ENCODE measurements around the gene ATF4. TPM values are rescaled to one million over a fixed set of nuclear protein-coding genes. Genes with fewer than 3 reads are reported as not detected.

ATF4 gene
- total RNA-seq, 2 experiments from 2014 or later: 589 to 609 TPM

GRCh38 chr22:39491696-39492095, 28.7 kb upstream of the ATF4 start:
- Mint-ChIP-seq H3K4me3 (no peak overlapping the region), H3K27me3 (ENCODE audit: low read depth) (no peaks in the 10 kb centered on the region), H3K36me3 (ENCODE audit: low read depth) (no peaks in the 10 kb centered on the region), H3K4me1 (ENCODE audit: low read depth) (peaks cover 8% of the 10 kb centered on the region), H3K27ac (no peak overlapping the region), H3K9me3 (no peaks in the 10 kb centered on the region)
- DNase-seq: no peak
- intact Hi-C loops (cut with micrococcal nuclease): loop anchor here (5.0 kb wide), 1 partner anchor 79 kb away; no protein-coding TSS in a partner anchor
- CTCF ChIA-PET: interaction anchor here (1.1 to 10.8 kb wide), 3 partner anchors 36 to 216 kb away, joined by 3 to 208 read pairs (median 5); partner anchors contain the start of genes RPS19BP1 and TAB1

- H3K4me3 Mint-ChIP-seq: no peak overlapping the region
- H3K9me3 Mint-ChIP-seq: no peaks in the 10 kb centered on the region
- H3K36me3 Mint-ChIP-seq (ENCODE audit: low read depth): no peaks in the 10 kb centered on the region
- H3K4me1 Mint-ChIP-seq (ENCODE audit: low read depth): peaks cover 8% of the 10 kb centered on the region
- CTCF ChIA-PET: interaction anchor here (0.7 to 10.8 kb wide), 5 partner anchors 8 to 216 kb away, joined by 3 to 208 read pairs (median 5); partner anchors contain the start of gene RPS19BP1
- H3K27ac Mint-ChIP-seq: no peak overlapping the region
- no peaks in the 10 kb centered on the region for H3K27me3 Mint-ChIP-seq (ENCODE audit: low read depth)
- intact Hi-C loops (cut with micrococcal nuclease): loop anchor here (5.0 kb wide), 1 partner anchor 80 kb away; no protein-coding TSS in a partner anchor
- DNase-seq: no peak
Measured at GRCh38 chr22:39492186-39492585, 28.2 kb upstream of the ATF4 start.

GRCh38 chr22:39493759-39494158, 26.6 kb upstream of the ATF4 start:
- H3K36me3 Mint-ChIP-seq (ENCODE audit: low read depth): no peaks in the 10 kb centered on the region
- CTCF ChIA-PET: interaction anchor here (0.7 to 10.8 kb wide), 14 partner anchors 8 to 162 kb away, joined by 3 to 208 read pairs (median 4); partner anchors contain the start of genes MIEF1, RPS19BP1 and TAB1

GRCh38 chr22:39494471-39495120, 25.8 kb upstream of the ATF4 start:
- DNase-seq: no peak
- H3K4me1 Mint-ChIP-seq (ENCODE audit: low read depth): peaks cover 8% of the 10 kb centered on the region
- no peaks in the 10 kb centered on the region for H3K27me3 Mint-ChIP-seq (ENCODE audit: low read depth)
- no peaks in the 10 kb centered on the region for H3K36me3 Mint-ChIP-seq (ENCODE audit: low read depth)
- H3K27ac Mint-ChIP-seq: no peak overlapping the region
- CTCF ChIA-PET: interaction anchor here (0.7 to 10.8 kb wide), 10 partner anchors 11 to 163 kb away, joined by 3 to 208 read pairs (median 5); partner anchors contain the start of genes RPS19BP1 and TAB1
- intact Hi-C loops (cut with micrococcal nuclease): loop anchor here (1.0 to 5.0 kb wide), 2 partner anchors 35 to 82 kb away; no protein-coding TSS in a partner anchor
- H3K4me3 Mint-ChIP-seq: no peak overlapping the region
- no peaks in the 10 kb centered on the region for H3K9me3 Mint-ChIP-seq

More at GRCh38 chr22:39493759-39494158, 26.6 kb upstream of the ATF4 start:
- Mint-ChIP-seq H3K4me3 (no peak overlapping the region), H3K27me3 (ENCODE audit: low read depth) (no peaks in the 10 kb centered on the region), H3K9me3 (no peaks in the 10 kb centered on the region), H3K27ac (no peak overlapping the region), H3K4me1 (ENCODE audit: low read depth) (peaks cover 8% of the 10 kb centered on the region)
- intact Hi-C loops (cut with micrococcal nuclease): loop anchor here (5.0 kb wide), 1 partner anchor 81 kb away; no protein-coding TSS in a partner anchor
- DNase-seq: no peak

- H3K27ac Mint-ChIP-seq: no peak overlapping the region
- DNase-seq: peak; percentile 74
- no peak overlapping the region for H3K4me3 Mint-ChIP-seq
- no peaks in the 10 kb centered on the region for H3K27me3 Mint-ChIP-seq (ENCODE audit: low read depth)
- H3K9me3 Mint-ChIP-seq: no peaks in the 10 kb centered on the region
- H3K4me1 Mint-ChIP-seq (ENCODE audit: low read depth): peaks cover 3% of the 10 kb centered on the region
- intact Hi-C loops (cut with micrococcal nuclease): no loop called here
- H3K36me3 Mint-ChIP-seq (ENCODE audit: low read depth): no peaks in the 10 kb centered on the region
- CTCF ChIA-PET: interaction anchor here (0.6 to 10.8 kb wide), 17 partner anchors 13 to 866 kb away, joined by 3 to 208 read pairs (median 4); partner anchors contain the start of gene RPS19BP1
Measured at GRCh38 chr22:39496131-39496838, 24.1 kb upstream of the ATF4 start.

GRCh38 chr22:39497429-39497828, 22.9 kb upstream of the ATF4 start:
- Mint-ChIP-seq H3K27ac (no peak overlapping the region), H3K4me1 (ENCODE audit: low read depth) (peaks cover 6% of the 10 kb centered on the region), H3K27me3 (ENCODE audit: low read depth) (no peaks in the 10 kb centered on the region), H3K4me3 (no peak overlapping the region), H3K9me3 (no peaks in the 10 kb centered on the region), H3K36me3 (ENCODE audit: low read depth) (peaks cover 2% of the 10 kb centered on the region)
- intact Hi-C loops (cut with micrococcal nuclease): no loop called here
- CTCF ChIA-PET: interaction anchor here (1.3 to 10.8 kb wide), 4 partner anchors 15 to 38 kb away, joined by 6 to 208 read pairs (median 27); partner anchors contain the start of gene RPS19BP1
- DNase-seq: no peak

GRCh38 chr22:39498368-39498767, 22.0 kb upstream of the ATF4 start:
- DNase-seq: no peak
- intact Hi-C loops (cut with micrococcal nuclease): no loop called here
- peaks cover 5% of the 10 kb centered on the region for H3K36me3 Mint-ChIP-seq (ENCODE audit: low read depth)
- no peak overlapping the region for H3K27ac Mint-ChIP-seq
- no peaks in the 10 kb centered on the region for H3K9me3 Mint-ChIP-seq
- peaks cover 7% of the 10 kb centered on the region for H3K4me1 Mint-ChIP-seq (ENCODE audit: low read depth)
- H3K4me3 Mint-ChIP-seq: no peak overlapping the region
- CTCF ChIA-PET: interaction anchor here (1.3 to 10.8 kb wide), 4 partner anchors 18 to 37 kb away, joined by 5 to 208 read pairs (median 25); partner anchors contain the start of genes ATF4 and RPS19BP1
- no peaks in the 10 kb centered on the region for H3K27me3 Mint-ChIP-seq (ENCODE audit: low read depth)

GRCh38 chr22:39498802-39499201, 21.6 kb upstream of the ATF4 start:
- CTCF ChIA-PET: interaction anchor here (0.6 to 10.8 kb wide), 3 partner anchors 21 to 320 kb away, joined by 3 to 208 read pairs (median 5); partner anchors contain the start of genes ATF4 and RPS19BP1
- Mint-ChIP-seq H3K4me1 (ENCODE audit: low read depth) (peaks cover 12% of the 10 kb centered on the region), H3K36me3 (ENCODE audit: low read depth) (peaks cover 9% of the 10 kb centered on the region), H3K27me3 (ENCODE audit: low read depth) (no peaks in the 10 kb centered on the region), H3K27ac (no peak overlapping the region), H3K9me3 (no peaks in the 10 kb centered on the region), H3K4me3 (no peak overlapping the region)
- intact Hi-C loops (cut with micrococcal nuclease): no loop called here
- no peak for DNase-seq

GRCh38 chr22:39500101-39500500, 20.3 kb upstream of the ATF4 start:
- intact Hi-C loops (cut with micrococcal nuclease): loop anchor here (10.0 kb wide), 1 partner anchor 805 kb away; no protein-coding TSS in a partner anchor
- Mint-ChIP-seq H3K36me3 (ENCODE audit: low read depth) (peaks cover 18% of the 10 kb centered on the region), H3K27ac (no peak overlapping the region), H3K9me3 (no peaks in the 10 kb centered on the region), H3K4me3 (no peak overlapping the region), H3K27me3 (ENCODE audit: low read depth) (no peaks in the 10 kb centered on the region), H3K4me1 (ENCODE audit: low read depth) (peaks cover 20% of the 10 kb centered on the region)
- CTCF ChIA-PET: interaction anchor here (1.3 to 1.5 kb wide), 2 partner anchors 34 to 100 kb away, joined by 3 to 4 read pairs; partner anchors contain the start of gene TAB1
- DNase-seq: no peak

GRCh38 chr22:39501644-39502108, 18.7 kb upstream of the ATF4 start:
- no peak for DNase-seq
- Mint-ChIP-seq H3K4me3 (peak overlapping the region; percentile 96), H3K4me1 (ENCODE audit: low read depth) (peaks cover 29% of the 10 kb centered on the region), H3K27me3 (ENCODE audit: low read depth) (no peaks in the 10 kb centered on the region), H3K27ac (peak overlapping the region; percentile 19), H3K9me3 (no peaks in the 10 kb centered on the region), H3K36me3 (ENCODE audit: low read depth) (peaks cover 32% of the 10 kb centered on the region)
- CTCF ChIA-PET: interaction anchor here (0.9 to 2.5 kb wide), 6 partner anchors 8 to 32 kb away, joined by 3 to 11 read pairs (median 4); no protein-coding TSS in a partner anchor
- intact Hi-C loops (cut with micrococcal nuclease): loop anchor here (1.0 to 10.0 kb wide), 4 partner anchors 19 to 807 kb away; partner anchors contain the start of genes ATF4 and TAB1

GRCh38 chr22:39502109-39502788, 18.1 kb upstream of the ATF4 start, which contains the start of gene MIEF1:
MIEF1 (plus strand) TSS chr22:39502290; CDS start chr22:39511295, 9,005 bp downstream.
- CTCF ChIA-PET: interaction anchor here (0.9 to 2.5 kb wide), 5 partner anchors 9 to 28 kb away, joined by 3 to 11 read pairs (median 5); no protein-coding TSS in a partner anchor
- Mint-ChIP-seq H3K4me1 (ENCODE audit: low read depth) (peaks cover 34% of the 10 kb centered on the region), H3K27ac (peak within 1 kb of the TSS; percentile 91), H3K36me3 (ENCODE audit: low read depth) (peaks cover 37% of the 10 kb centered on the region), H3K27me3 (ENCODE audit: low read depth) (no peaks in the 10 kb centered on the region), H3K4me3 (peak within 1 kb of the TSS; percentile 96), H3K9me3 (no peaks in the 10 kb centered on the region)
- DNase-seq: peak; percentile 96
- intact Hi-C loops (cut with micrococcal nuclease): loop anchor here (1.0 to 10.0 kb wide), 4 partner anchors 18 to 807 kb away; partner anchors contain the start of genes ATF4 and TAB1
